ENCODE measurements around the gene APBA2.

The APBA2 gene

GRCh38 chr15:29119847-29120246, 234.1 kb downstream of the APBA2 start:
- Histone ChIP-seq H3K27ac (ENCODE audit: low read length) (no peak overlapping the region), H3K36me3 (ENCODE audit: control insufficient read depth in 1 of 2, insufficient read depth in 2 of 2, low read length in 2 of 2) (no peaks in the 10 kb centered on the region), H3K27me3 (ENCODE audit: low read depth, low read length) (no peaks in the 10 kb centered on the region), H3K9me3 (ENCODE audit: control insufficient read depth in 1 of 2, low read length in 2 of 2) (no peaks in the 10 kb centered on the region), H3K4me3 (ENCODE audit: low read depth in 1 of 2, low read length in 2 of 2) (no peak overlapping the region), H3K4me1 (ENCODE audit: control insufficient read depth in 1 of 2, insufficient read depth in 2 of 2, low read length in 2 of 2) (peaks cover 0 to 7% of the 10 kb centered on the region in 2 donors)

- Histone ChIP-seq H3K9me3 (ENCODE audit: control insufficient read depth in 1 of 2, low read length in 2 of 2) (no peaks in the 10 kb centered on the region), H3K4me1 (ENCODE audit: control insufficient read depth in 1 of 2, insufficient read depth in 2 of 2, low read length in 2 of 2) (peaks cover 0 to 1% of the 10 kb centered on the region in 2 donors), H3K27ac (ENCODE audit: low read length) (no peak overlapping the region), H3K27me3 (ENCODE audit: low read depth, low read length) (no peaks in the 10 kb centered on the region), H3K4me3 (ENCODE audit: low read depth in 1 of 2, low read length in 2 of 2) (no peak overlapping the region), H3K36me3 (ENCODE audit: control insufficient read depth in 1 of 2, insufficient read depth in 2 of 2, low read length in 2 of 2) (no peaks in the 10 kb centered on the region)
Observed at GRCh38 chr15:29120593-29121368, 235.0 kb downstream of the APBA2 start.

GRCh38 chr15:29121369-29121656, 235.5 kb downstream of the APBA2 start:
- Histone ChIP-seq H3K27ac (ENCODE audit: low read length) (no peak overlapping the region), H3K4me1 (ENCODE audit: control insufficient read depth in 1 of 2, insufficient read depth in 2 of 2, low read length in 2 of 2) (no peaks in the 10 kb centered on the region), H3K4me3 (ENCODE audit: low read depth in 1 of 2, low read length in 2 of 2) (no peak overlapping the region), H3K9me3 (ENCODE audit: control insufficient read depth in 1 of 2, low read length in 2 of 2) (no peaks in the 10 kb centered on the region), H3K36me3 (ENCODE audit: control insufficient read depth in 1 of 2, insufficient read depth in 2 of 2, low read length in 2 of 2) (no peaks in the 10 kb centered on the region), H3K27me3 (ENCODE audit: low read depth, low read length) (no peaks in the 10 kb centered on the region)

GRCh38 chr15:29121907-29122306, 236.1 kb downstream of the APBA2 start:
- no peaks in the 10 kb centered on the region for H3K36me3 ChIP-seq (ENCODE audit: control insufficient read depth in 1 of 2, insufficient read depth in 2 of 2, low read length in 2 of 2)
- no peak overlapping the region for H3K27ac ChIP-seq (ENCODE audit: low read length)
- H3K27me3 ChIP-seq (ENCODE audit: low read depth, low read length): no peaks in the 10 kb centered on the region

GRCh38 chr15:29122506-29122905, 236.7 kb downstream of the APBA2 start:
- Histone ChIP-seq H3K36me3 (ENCODE audit: control insufficient read depth in 1 of 2, insufficient read depth in 2 of 2, low read length in 2 of 2) (no peaks in the 10 kb centered on the region), H3K4me1 (ENCODE audit: control insufficient read depth in 1 of 2, insufficient read depth in 2 of 2, low read length in 2 of 2) (no peaks in the 10 kb centered on the region), H3K27me3 (ENCODE audit: low read depth, low read length) (no peaks in the 10 kb centered on the region), H3K27ac (ENCODE audit: low read length) (no peak overlapping the region), H3K9me3 (ENCODE audit: control insufficient read depth in 1 of 2, low read length in 2 of 2) (no peaks in the 10 kb centered on the region), H3K4me3 (ENCODE audit: low read depth in 1 of 2, low read length in 2 of 2) (no peak overlapping the region)

More at GRCh38 chr15:29121907-29122306, 236.1 kb downstream of the APBA2 start:
- Histone ChIP-seq H3K4me1 (ENCODE audit: control insufficient read depth in 1 of 2, insufficient read depth in 2 of 2, low read length in 2 of 2) (no peaks in the 10 kb centered on the region), H3K4me3 (ENCODE audit: low read depth in 1 of 2, low read length in 2 of 2) (no peak overlapping the region), H3K9me3 (ENCODE audit: control insufficient read depth in 1 of 2, low read length in 2 of 2) (no peaks in the 10 kb centered on the region)

GRCh38 chr15:29123171-29123570, 237.4 kb downstream of the APBA2 start:
- Histone ChIP-seq H3K4me3 (ENCODE audit: low read depth in 1 of 2, low read length in 2 of 2) (no peak overlapping the region), H3K27me3 (ENCODE audit: low read depth, low read length) (no peaks in the 10 kb centered on the region), H3K27ac (ENCODE audit: low read length) (no peak overlapping the region), H3K9me3 (ENCODE audit: control insufficient read depth in 1 of 2, low read length in 2 of 2) (no peaks in the 10 kb centered on the region), H3K4me1 (ENCODE audit: control insufficient read depth in 1 of 2, insufficient read depth in 2 of 2, low read length in 2 of 2) (no peaks in the 10 kb centered on the region), H3K36me3 (ENCODE audit: control insufficient read depth in 1 of 2, insufficient read depth in 2 of 2, low read length in 2 of 2) (no peaks in the 10 kb centered on the region)

GRCh38 chr15:29123991-29124390, 238.2 kb downstream of the APBA2 start:
- H3K4me1 ChIP-seq (ENCODE audit: control insufficient read depth in 1 of 2, insufficient read depth in 2 of 2, low read length in 2 of 2): no peaks in the 10 kb centered on the region
- H3K27ac ChIP-seq (ENCODE audit: low read length): no peak overlapping the region
- no peaks in the 10 kb centered on the region for H3K36me3 ChIP-seq (ENCODE audit: control insufficient read depth in 1 of 2, insufficient read depth in 2 of 2, low read length in 2 of 2)
- H3K27me3 ChIP-seq (ENCODE audit: low read depth, low read length): no peaks in the 10 kb centered on the region
- H3K9me3 ChIP-seq (ENCODE audit: control insufficient read depth in 1 of 2, low read length in 2 of 2): no peaks in the 10 kb centered on the region
- no peak overlapping the region for H3K4me3 ChIP-seq (ENCODE audit: low read depth in 1 of 2, low read length in 2 of 2)

GRCh38 chr15:29124581-29125381, 239.0 kb downstream of the APBA2 start:
- Histone ChIP-seq H3K36me3 (ENCODE audit: control insufficient read depth in 1 of 2, insufficient read depth in 2 of 2, low read length in 2 of 2) (no peaks in the 10 kb centered on the region), H3K4me3 (ENCODE audit: low read depth in 1 of 2, low read length in 2 of 2) (no peak overlapping the region), H3K9me3 (ENCODE audit: control insufficient read depth in 1 of 2, low read length in 2 of 2) (no peaks in the 10 kb centered on the region), H3K4me1 (ENCODE audit: control insufficient read depth in 1 of 2, insufficient read depth in 2 of 2, low read length in 2 of 2) (no peaks in the 10 kb centered on the region), H3K27ac (ENCODE audit: low read length) (no peak overlapping the region), H3K27me3 (ENCODE audit: low read depth, low read length) (no peaks in the 10 kb centered on the region)

GRCh38 chr15:29125382-29126207, 239.8 kb downstream of the APBA2 start:
- Histone ChIP-seq H3K27me3 (ENCODE audit: low read depth, low read length) (no peaks in the 10 kb centered on the region), H3K9me3 (ENCODE audit: control insufficient read depth in 1 of 2, low read length in 2 of 2) (no peaks in the 10 kb centered on the region), H3K4me1 (ENCODE audit: control insufficient read depth in 1 of 2, insufficient read depth in 2 of 2, low read length in 2 of 2) (no peaks in the 10 kb centered on the region), H3K27ac (ENCODE audit: low read length) (no peak overlapping the region), H3K36me3 (ENCODE audit: control insufficient read depth in 1 of 2, insufficient read depth in 2 of 2, low read length in 2 of 2) (no peaks in the 10 kb centered on the region), H3K4me3 (ENCODE audit: low read depth in 1 of 2, low read length in 2 of 2) (no peak overlapping the region)

GRCh38 chr15:29126208-29126536, 240.4 kb downstream of the APBA2 start:
- Histone ChIP-seq H3K9me3 (ENCODE audit: control insufficient read depth in 1 of 2, low read length in 2 of 2) (no peaks in the 10 kb centered on the region), H3K27me3 (ENCODE audit: low read depth, low read length) (no peaks in the 10 kb centered on the region), H3K4me3 (ENCODE audit: low read depth in 1 of 2, low read length in 2 of 2) (no peak overlapping the region), H3K4me1 (ENCODE audit: control insufficient read depth in 1 of 2, insufficient read depth in 2 of 2, low read length in 2 of 2) (no peaks in the 10 kb centered on the region), H3K36me3 (ENCODE audit: control insufficient read depth in 1 of 2, insufficient read depth in 2 of 2, low read length in 2 of 2) (no peaks in the 10 kb centered on the region), H3K27ac (ENCODE audit: low read length) (no peak overlapping the region)

- H3K27me3 ChIP-seq (ENCODE audit: low read depth, low read length): no peaks in the 10 kb centered on the region
- no peak overlapping the region for H3K4me3 ChIP-seq (ENCODE audit: low read depth in 1 of 2, low read length in 2 of 2)
- H3K27ac ChIP-seq (ENCODE audit: low read length): no peak overlapping the region
- no peaks in the 10 kb centered on the region for H3K36me3 ChIP-seq (ENCODE audit: control insufficient read depth in 1 of 2, insufficient read depth in 2 of 2, low read length in 2 of 2)
- no peaks in the 10 kb centered on the region for H3K4me1 ChIP-seq (ENCODE audit: control insufficient read depth in 1 of 2, insufficient read depth in 2 of 2, low read length in 2 of 2)
- no peaks in the 10 kb centered on the region for H3K9me3 ChIP-seq (ENCODE audit: control insufficient read depth in 1 of 2, low read length in 2 of 2)
Observed at GRCh38 chr15:29126821-29127461, 241.2 kb downstream of the APBA2 start.
